ENCODE measurements around the gene CCL20. TPM values are rescaled to one million over a fixed set of nuclear protein-coding genes. Genes with fewer than 3 reads are reported as not detected.

CCL20 gene
- total and polyA plus RNA-seq, 4 donors = 0.36 to 5.9 (median 1.3) TPM

GRCh38 chr2:227849906-227850305 is 36.3 kb downstream of the CCL20 start:
- WGBS = 67% methylated on average over 1 of the region's 1 CpG
- no peak overlapping the region for H3K27ac ChIP-seq (ENCODE audit: low read depth in 1 of 2, low read length in 2 of 2)

DNA sequence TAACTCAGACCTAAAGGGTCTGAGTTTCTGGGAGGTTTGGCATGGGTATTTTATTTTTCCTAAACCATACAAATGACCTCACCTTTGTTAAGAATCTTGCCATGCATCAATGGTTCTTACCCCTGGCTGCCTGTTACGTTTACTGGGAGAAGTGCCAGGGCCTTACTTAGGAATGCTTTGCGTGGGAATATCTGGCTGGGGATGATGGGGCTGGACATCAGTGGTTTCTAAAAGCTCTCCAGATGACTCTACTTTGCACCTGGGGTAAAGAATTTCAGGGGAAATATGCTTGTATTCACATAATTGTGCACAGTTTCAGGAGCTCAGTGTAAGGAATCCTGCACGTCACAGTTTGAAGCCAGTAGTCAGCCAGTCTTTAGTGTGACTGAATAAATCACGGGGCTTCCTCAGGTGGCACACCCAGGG is 39.6 kb downstream of the CCL20 start:
- WGBS = 67% methylated on average over 4 of the region's 4 CpGs
- TF ChIP-seq HNF4G (IDR thresholded peaks at IDR 0.05) (no peak), FOXA2 (IDR thresholded peaks at IDR 0.05) (no peak), YY1 (IDR thresholded peaks at IDR 0.05) (no peak), TAF1 (conservative IDR thresholded peaks at IDR 0.05) (no peak), CTCF (IDR thresholded peaks at IDR 0.05; ENCODE audit: low read depth, low read length, missing input control) (no peak)
- TF ChIP-seq, protein P1, sequence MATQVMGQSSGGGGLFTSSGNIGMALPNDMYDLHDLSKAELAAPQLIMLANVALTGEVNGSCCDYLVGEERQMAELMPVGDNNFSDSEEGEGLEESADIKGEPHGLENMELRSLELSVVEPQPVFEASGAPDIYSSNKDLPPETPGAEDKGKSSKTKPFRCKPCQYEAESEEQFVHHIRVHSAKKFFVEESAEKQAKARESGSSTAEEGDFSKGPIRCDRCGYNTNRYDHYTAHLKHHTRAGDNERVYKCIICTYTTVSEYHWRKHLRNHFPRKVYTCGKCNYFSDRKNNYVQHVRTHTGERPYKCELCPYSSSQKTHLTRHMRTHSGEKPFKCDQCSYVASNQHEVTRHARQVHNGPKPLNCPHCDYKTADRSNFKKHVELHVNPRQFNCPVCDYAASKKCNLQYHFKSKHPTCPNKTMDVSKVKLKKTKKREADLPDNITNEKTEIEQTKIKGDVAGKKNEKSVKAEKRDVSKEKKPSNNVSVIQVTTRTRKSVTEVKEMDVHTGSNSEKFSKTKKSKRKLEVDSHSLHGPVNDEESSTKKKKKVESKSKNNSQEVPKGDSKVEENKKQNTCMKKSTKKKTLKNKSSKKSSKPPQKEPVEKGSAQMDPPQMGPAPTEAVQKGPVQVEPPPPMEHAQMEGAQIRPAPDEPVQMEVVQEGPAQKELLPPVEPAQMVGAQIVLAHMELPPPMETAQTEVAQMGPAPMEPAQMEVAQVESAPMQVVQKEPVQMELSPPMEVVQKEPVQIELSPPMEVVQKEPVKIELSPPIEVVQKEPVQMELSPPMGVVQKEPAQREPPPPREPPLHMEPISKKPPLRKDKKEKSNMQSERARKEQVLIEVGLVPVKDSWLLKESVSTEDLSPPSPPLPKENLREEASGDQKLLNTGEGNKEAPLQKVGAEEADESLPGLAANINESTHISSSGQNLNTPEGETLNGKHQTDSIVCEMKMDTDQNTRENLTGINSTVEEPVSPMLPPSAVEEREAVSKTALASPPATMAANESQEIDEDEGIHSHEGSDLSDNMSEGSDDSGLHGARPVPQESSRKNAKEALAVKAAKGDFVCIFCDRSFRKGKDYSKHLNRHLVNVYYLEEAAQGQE (IDR thresholded peaks at IDR 0.05) = no peak
- TF ChIP-seq, protein P2, sequence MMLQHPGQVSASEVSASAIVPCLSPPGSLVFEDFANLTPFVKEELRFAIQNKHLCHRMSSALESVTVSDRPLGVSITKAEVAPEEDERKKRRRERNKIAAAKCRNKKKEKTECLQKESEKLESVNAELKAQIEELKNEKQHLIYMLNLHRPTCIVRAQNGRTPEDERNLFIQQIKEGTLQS (IDR thresholded peaks at IDR 0.05) = no peak
- Histone ChIP-seq H3K9ac (ENCODE audit: low read depth in 1 of 2, low read length in 2 of 2) (no peak overlapping the region), H3K27me3 (ENCODE audit: control insufficient read depth in 4 of 4, insufficient read depth in 4 of 4, low read length in 3 of 4) (peaks cover 0 to 3% (median 0%) of the 10 kb centered on the region in 4 donors), H3K4me1 (ENCODE audit: control insufficient read depth in 4 of 4, insufficient read depth in 4 of 4, low read length in 3 of 4) (no peaks in the 10 kb centered on the region), H3K9me3 (ENCODE audit: control insufficient read depth in 4 of 4, low read length in 3 of 4) (no peaks in the 10 kb centered on the region), H3K36me3 (ENCODE audit: control insufficient read depth in 4 of 4, insufficient read depth in 3 of 4, low read depth in 1 of 4, low read length in 3 of 4) (no peaks in the 10 kb centered on the region), H3K4me3 (ENCODE audit: low read depth in 1 of 3, low read length in 3 of 3) (no peak overlapping the region), H3K27ac (ENCODE audit: low read depth in 1 of 2, low read length in 2 of 2) (no peak overlapping the region)
- no peak for DNase-seq (ENCODE audit: low spot score)

More at GRCh38 chr2:227849906-227850305, 36.3 kb downstream of the CCL20 start:
- Histone ChIP-seq H3K27me3 (ENCODE audit: control insufficient read depth in 4 of 4, insufficient read depth in 4 of 4, low read length in 3 of 4) (peaks cover 0 to 3% (median 0%) of the 10 kb centered on the region in 4 donors), H3K9me3 (ENCODE audit: control insufficient read depth in 4 of 4, low read length in 3 of 4) (no peaks in the 10 kb centered on the region), H3K36me3 (ENCODE audit: control insufficient read depth in 4 of 4, insufficient read depth in 3 of 4, low read depth in 1 of 4, low read length in 3 of 4) (no peaks in the 10 kb centered on the region), H3K4me3 (ENCODE audit: low read depth in 1 of 3, low read length in 3 of 3) (no peak overlapping the region), H3K9ac (ENCODE audit: low read depth in 1 of 2, low read length in 2 of 2) (no peak overlapping the region), H3K4me1 (ENCODE audit: control insufficient read depth in 4 of 4, insufficient read depth in 4 of 4, low read length in 3 of 4) (no peaks in the 10 kb centered on the region)
- TF ChIP-seq, protein P2 (IDR thresholded peaks at IDR 0.05) = no peak
- TF ChIP-seq TAF1 (conservative IDR thresholded peaks at IDR 0.05) (no peak), RAD21 (IDR thresholded peaks at IDR 0.05) (no peak), NR2F2 (IDR thresholded peaks at IDR 0.05) (no peak), RXRA (IDR thresholded peaks at IDR 0.05) (no peak), JUND (IDR thresholded peaks at IDR 0.05) (no peak), HNF4G (IDR thresholded peaks at IDR 0.05) (no peak), HNF4A (conservative IDR thresholded peaks at IDR 0.05) (no peak), YY1 (IDR thresholded peaks at IDR 0.05) (no peak), EGR1 (IDR thresholded peaks at IDR 0.05; ENCODE audit: low read depth in 2 of 2) (no peak), FOXA2 (IDR thresholded peaks at IDR 0.05) (no peak), MAX (IDR thresholded peaks at IDR 0.05) (no peak), GABPA (IDR thresholded peaks at IDR 0.05 in 1 of 2, conservative IDR thresholded peaks at IDR 0.05 in 1 of 2) (no peak), SP1 (IDR thresholded peaks at IDR 0.05) (no peak), FOXA1 (IDR thresholded peaks at IDR 0.05) (no peak)
- TF ChIP-seq, protein P3, sequence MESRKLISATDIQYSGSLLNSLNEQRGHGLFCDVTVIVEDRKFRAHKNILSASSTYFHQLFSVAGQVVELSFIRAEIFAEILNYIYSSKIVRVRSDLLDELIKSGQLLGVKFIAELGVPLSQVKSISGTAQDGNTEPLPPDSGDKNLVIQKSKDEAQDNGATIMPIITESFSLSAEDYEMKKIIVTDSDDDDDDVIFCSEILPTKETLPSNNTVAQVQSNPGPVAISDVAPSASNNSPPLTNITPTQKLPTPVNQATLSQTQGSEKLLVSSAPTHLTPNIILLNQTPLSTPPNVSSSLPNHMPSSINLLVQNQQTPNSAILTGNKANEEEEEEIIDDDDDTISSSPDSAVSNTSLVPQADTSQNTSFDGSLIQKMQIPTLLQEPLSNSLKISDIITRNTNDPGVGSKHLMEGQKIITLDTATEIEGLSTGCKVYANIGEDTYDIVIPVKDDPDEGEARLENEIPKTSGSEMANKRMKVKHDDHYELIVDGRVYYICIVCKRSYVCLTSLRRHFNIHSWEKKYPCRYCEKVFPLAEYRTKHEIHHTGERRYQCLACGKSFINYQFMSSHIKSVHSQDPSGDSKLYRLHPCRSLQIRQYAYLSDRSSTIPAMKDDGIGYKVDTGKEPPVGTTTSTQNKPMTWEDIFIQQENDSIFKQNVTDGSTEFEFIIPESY (IDR thresholded peaks at IDR 0.05) = no peak
- TF ChIP-seq, protein P1 (IDR thresholded peaks at IDR 0.05) = no peak
- no peak for DNase-seq (ENCODE audit: low spot score)

Measured in liver (tissue), 9 donors.